NOMO-1 treated with DMSO at 0.1 percent for 48 hours (cell line): ENCODE measurements around the gene SUSD6.

Experiments
- DNase-seq: peaks from one replicate; lab custom pipeline; 2025; ENCODE audit not compliant: unreplicated experiment; lab: John Stamatoyannopoulos, UW

Gene SUSD6

GRCh38 chr14:69754487-69754886 is 143.1 kb downstream of the SUSD6 start:
- no peak for DNase-seq

- peak; percentile 52 for DNase-seq
These were observed 143.9 kb downstream of the SUSD6 start for GRCh38 chr14:69755296-69755695.

DNA sequence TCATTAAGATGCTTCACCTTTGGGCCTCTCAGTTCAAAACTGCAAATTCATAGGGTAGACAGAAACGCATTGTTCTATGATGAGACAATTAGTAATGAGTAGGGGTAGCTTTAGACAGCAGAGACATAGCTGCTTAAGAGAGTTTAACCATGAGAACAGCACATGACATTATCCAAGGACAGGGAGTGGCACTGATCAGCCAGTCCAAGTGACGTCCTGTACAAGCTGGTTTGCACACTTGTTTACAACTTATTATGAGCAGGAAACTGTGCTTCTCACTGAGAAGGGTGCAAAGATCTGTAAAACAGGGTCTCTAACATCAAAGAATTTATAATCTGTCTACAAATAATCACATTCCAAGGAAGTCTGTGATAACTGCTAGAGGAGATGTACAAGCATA is 144.4 kb downstream of the SUSD6 start:
- DNase-seq, result no peak

DNA sequence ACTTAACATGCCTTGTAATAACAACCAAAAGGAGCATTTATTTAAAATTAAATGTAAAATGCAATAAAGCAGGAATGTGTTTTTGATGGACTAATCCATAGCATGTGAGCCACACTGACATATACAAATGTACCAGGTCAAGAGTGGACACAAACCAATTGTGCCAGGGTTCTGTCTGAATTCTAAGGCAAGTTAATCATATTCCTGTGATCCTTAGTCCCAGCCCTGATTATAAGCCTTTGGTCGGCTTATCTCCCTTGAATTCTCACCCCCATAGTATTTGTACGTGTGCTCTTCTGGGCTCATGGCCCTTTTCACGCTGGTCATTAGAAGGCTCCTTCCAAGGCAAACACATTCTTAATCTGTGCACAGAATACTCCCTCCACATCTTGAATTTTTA is 144.9 kb downstream of the SUSD6 start:
- no peak for DNase-seq

- peak; percentile 43 for DNase-seq
These were observed 149.4 kb downstream of the SUSD6 start for GRCh38 chr14:69760810-69761209.

- peak; percentile 14 for DNase-seq
These were observed 152.5 kb downstream of the SUSD6 start for GRCh38 chr14:69763761-69764510.
